Measurements from ENCODE around the gene UTP14A. TPM values are rescaled to one million over a fixed set of nuclear protein-coding genes. Genes with fewer than 3 reads are reported as not detected.
A peak's percentile ranks its signal among the peaks of the same experiment; 100 is the strongest.

The UTP14A gene
- total and polyA plus RNA-seq, 2 donors (not counting 3 experiments of a cell fraction or from before 2014, with no cell fraction given): 6.5 to 27.7 TPM

GRCh38 chrX:129932016-129932820 is 26.3 kb downstream of the UTP14A start:
- H3K9me1 ChIP-seq (replicated peaks; ENCODE audit: control insufficient read depth, extremely low read depth, insufficient read depth, low read length): no peaks in the 10 kb centered on the region
- TF ChIP-seq POLR2A (IDR thresholded peaks at IDR 0.05; ENCODE audit: low read depth, low read length) (no peak), MAX (IDR thresholded peaks at IDR 0.05; ENCODE audit: insufficient read depth, insufficient read length) (no peak), CTCF (IDR thresholded peaks at IDR 0.05; ENCODE audit: extremely low read depth in 1 of 2, insufficient read depth in 1 of 2, low read depth in 1 of 2, low read length in 2 of 2) (no peak), GATA2 (IDR thresholded peaks at IDR 0.05; ENCODE audit: insufficient read depth, insufficient read length, low read depth, low read length) (no peak), POLR2AphosphoS5 (IDR thresholded peaks at IDR 0.05; ENCODE audit: insufficient read depth, low read depth, low read length) (no peak), EZH2 (IDR thresholded peaks at IDR 0.05; ENCODE audit: borderline replicate concordance, low read depth, low read length, severe bottlenecking) (no peak), MYC (IDR thresholded peaks at IDR 0.05; ENCODE audit: low read depth, low read length) (no peak), FOS (IDR thresholded peaks at IDR 0.05; ENCODE audit: borderline replicate concordance, insufficient read depth, low read length) (no peak), JUN (IDR thresholded peaks at IDR 0.05; ENCODE audit: borderline replicate concordance, insufficient read depth, insufficient read length, low read depth) (no peak)
- DNase-seq (ENCODE audit: low read depth, low spot score) (peak; percentile 72), FAIRE-seq (peak; percentile 38)
- ChIA-PET POLR2A (no interaction called here), CTCF (interaction anchor here (1.0 kb wide), 1 partner anchor 129 kb away, joined by 5 read pairs; no protein-coding TSS in a partner anchor)
- peak overlapping the region; percentile 51 for H3K4me2 ChIP-seq (ENCODE audit: insufficient read depth, low read length)
- dilution Hi-C loops (cut with MboI; ENCODE audit: extremely low pct_ligation_motif_present, low sequenced_read_pairs) (no loop called here), intact Hi-C loops (cut with micrococcal nuclease) (loop anchor here (1.0 to 5.0 kb wide), 2 partner anchors 50 to 325 kb away; partner anchors contain the start of gene BCORL1)
- no peaks in the 10 kb centered on the region for H3K9me3 ChIP-seq (replicated peaks; ENCODE audit: control insufficient read depth, insufficient read depth, low read length)
- H4K20me1 ChIP-seq (replicated peaks; ENCODE audit: control insufficient read depth, extremely low read depth, insufficient read depth, low read length): no peaks in the 10 kb centered on the region
- peaks cover 2 to 5% of the 10 kb centered on the region in 2 experiments for H3K36me3 ChIP-seq (ENCODE audit: control insufficient read depth in 2 of 2, extremely low read depth in 1 of 2, insufficient read depth in 2 of 2, low read length in 2 of 2)
- peak overlapping the region; percentile 38 to 74 (median 71) for H3K4me3 ChIP-seq (replicated peaks in 1 of 3; ENCODE audit: insufficient read depth in 1 of 3, low read depth in 1 of 3, low read length in 3 of 3)
- H3K27ac ChIP-seq (ENCODE audit: insufficient read depth, low read depth, low read length): peak overlapping the region; percentile 61
- H3K4me1 ChIP-seq (ENCODE audit: control insufficient read depth, extremely low read depth, insufficient read depth, low read length): peaks cover 6% of the 10 kb centered on the region
- H2AFZ ChIP-seq (ENCODE audit: low read depth, low read length): peak overlapping the region; percentile 85
- H3K79me2 ChIP-seq (ENCODE audit: control insufficient read depth, insufficient read depth, low read length): no peaks in the 10 kb centered on the region
- peak overlapping the region; percentile 67 for H3K9ac ChIP-seq (replicated peaks; ENCODE audit: extremely low read depth, insufficient read depth, low read length)
- no TSS peak for BruUV-seq (replicated peaks)
- peaks cover 6 to 10% of the 10 kb centered on the region in 2 experiments for H3K27me3 ChIP-seq (ENCODE audit: control insufficient read depth in 2 of 2, insufficient read depth in 2 of 2, low read length in 2 of 2)

Measured in endothelial cell of umbilical vein (primary cell).